HepG2 (cell line): Measurements from ENCODE around the gene CEP131. TPM values are rescaled to one million over a fixed set of nuclear protein-coding genes. Genes with fewer than 3 reads are reported as not detected.
A peak's percentile ranks its signal among the peaks of the same experiment; 100 is the strongest.

Source experiments
- CHD2 ChIP-seq: IDR thresholded peaks from 2 replicates; pipeline ENCODE4 v1.6.1; 2011; ENCODE audit warnings: low read depth, low read length, improper control_type of control experiment
- GATAD1 ChIP-seq: IDR thresholded peaks from 2 replicates; pipeline ENCODE4 v1.6.1; 2016; ENCODE audit warnings: missing genetic modification reagents, missing compliant biosample characterization
- GATAD2A ChIP-seq: IDR thresholded peaks from 2 replicates; pipeline ENCODE4 v1.6.1; 2016
- IRF1 ChIP-seq: sonication (generic); formaldehyde crosslinking; IDR thresholded peaks from 2 replicates; pipeline ENCODE4 v1.4.0; 2020; ENCODE audit warnings: low read depth, mild to moderate bottlenecking, missing genetic modification reagents
- LBX2 ChIP-seq: sonication (generic); formaldehyde crosslinking; IDR thresholded peaks from 2 replicates; pipeline ENCODE4 v1.5.0; 2020; ENCODE audit warnings: missing genetic modification reagents, mild to moderate bottlenecking, borderline replicate concordance
- MEIS1 ChIP-seq: sonication (generic); formaldehyde crosslinking; IDR thresholded peaks from 2 replicates; pipeline ENCODE4 v1.9.0; 2021; ENCODE audit warnings: mild to moderate bottlenecking, missing genetic modification reagents, moderate library complexity, borderline replicate concordance
- NFKBIZ ChIP-seq: IDR thresholded peaks from 2 replicates; pipeline ENCODE4 v1.6.1; 2018; ENCODE audit warnings: missing genetic modification reagents, missing compliant biosample characterization
- NR1H2 ChIP-seq: sonication (generic); formaldehyde crosslinking; IDR thresholded peaks from 2 replicates; pipeline ENCODE4 v1.8.1; 2022; ENCODE audit warnings: low read depth, missing genetic modification reagents, borderline replicate concordance
- SMYD3 ChIP-seq: sonication (generic); formaldehyde crosslinking; IDR thresholded peaks from 2 replicates; pipeline ENCODE4 v1.8.1; 2023; ENCODE audit warnings: mild to moderate bottlenecking, missing genetic modification reagents
- SP4 ChIP-seq: sonication (generic); formaldehyde crosslinking; IDR thresholded peaks from 2 replicates; pipeline ENCODE4 v1.8.1; 2023; ENCODE audit warnings: mild to moderate bottlenecking, missing genetic modification reagents
- ZNF18 ChIP-seq: sonication (generic); formaldehyde crosslinking; IDR thresholded peaks from 2 replicates; pipeline ENCODE4 v1.8.0; 2022; ENCODE audit warnings: mild to moderate bottlenecking, missing genetic modification reagents; ENCODE audit not compliant: insufficient replicate concordance
- ZNF282 ChIP-seq: fragments of 450-650 bp; IDR thresholded peaks from 2 replicates; pipeline ENCODE4 v1.6.1; 2018; ENCODE audit not compliant: partially characterized antibody
- ZNF30 ChIP-seq: sonication (generic); formaldehyde crosslinking; IDR thresholded peaks from 2 replicates; pipeline ENCODE4 v1.5.0; 2020; ENCODE audit warnings: mild to moderate bottlenecking, missing genetic modification reagents
- ZNF335 ChIP-seq: sonication (generic); formaldehyde crosslinking; IDR thresholded peaks from 2 replicates; pipeline ENCODE4 v1.4.0; 2020; ENCODE audit warnings: missing genetic modification reagents
- ZNF414 ChIP-seq: sonication (generic); formaldehyde crosslinking; IDR thresholded peaks from 2 replicates; pipeline ENCODE4 v1.5.0; 2020; ENCODE audit warnings: missing genetic modification reagents
- ZNF609 ChIP-seq: sonication (generic); formaldehyde crosslinking; IDR thresholded peaks from 2 replicates; pipeline ENCODE4 v1.4.0; 2020; ENCODE audit warnings: mild to moderate bottlenecking, missing genetic modification reagents, borderline replicate concordance
- ZNF678 ChIP-seq: sonication (generic); formaldehyde crosslinking; IDR thresholded peaks from 2 replicates; pipeline ENCODE4 v1.4.0; 2020; ENCODE audit warnings: mild to moderate bottlenecking, missing genetic modification reagents
- ZNF75D ChIP-seq: sonication (generic); formaldehyde crosslinking; IDR thresholded peaks from 2 replicates; pipeline ENCODE4 v1.8.1; 2023; ENCODE audit warnings: missing genetic modification reagents, mild to moderate bottlenecking, borderline replicate concordance
- polyA plus RNA-seq, 8 experiments: library from polyadenylated mRNA; depleted of rRNA in 3 of 8; stranded (reverse) in 7 of 8; unstranded in 1 of 8; fragments of >200 nt; fragmentation: Illumina TruSeq in 4 of 8; extraction: Trizol in 4 of 8; gene quantifications; 2 replicates each; pipeline versions ENCODE4 v1.2.1 to v1.2.3, GENCODE V29; 2011 to 2016; ENCODE audit warnings: low read depth in 4 of 8, missing spikeins in 1 of 8, mixed read lengths in 1 of 8; ENCODE audit not compliant: insufficient read depth in 1 of 8
- total RNA-seq, 5 experiments: library from RNA; depleted of rRNA; stranded (reverse); fragments of >200 nt; fragmentation: Illumina TruSeq; extraction: Trizol; gene quantifications; 2 replicates each; pipeline ENCODE4 v1.2.3, GENCODE V29; 2016; ENCODE audit warnings: low read depth in 1 of 5

CEP131 gene
- total and polyA plus RNA-seq, 2 of the 13 experiments (the other 11 are each of a cell fraction or from before 2014, with no cell fraction given): 5.0 to 16.8 TPM

- TF ChIP-seq IRF1 (0 out of 2 replicates have a peak, but pooled peaks have one; percentile 21), ZNF30 (CRISPR knock-in tag) (no peak), ZNF609 (CRISPR knock-in tag) (no peak; the same call in 1 of the 2 replicates), LBX2 (CRISPR knock-in tag) (peak; percentile 68), ZNF18 (CRISPR knock-in tag) (peak; percentile 80), NR1H2 (CRISPR knock-in tag) (no peak; the same call in 1 of the 2 replicates), NFKBIZ (CRISPR knock-in tag) (no peak), ZNF678 (CRISPR knock-in tag) (0 out of 2 replicates have a peak, but pooled peaks have one; percentile 1), ZNF414 (no peak), CHD2 (peak; percentile 78; the same call in 1 of the 2 replicates), MEIS1 (no peak; the same call in 1 of the 2 replicates), GATAD1 (CRISPR knock-in tag) (peak; percentile 93), ZNF335 (0 out of 2 replicates have a peak, but pooled peaks have one; percentile 72), SP4 (CRISPR knock-in tag) (peak; percentile 83; the same call in 1 of the 2 replicates), ZNF75D (no peak), ZNF282 (no peak), GATAD2A (CRISPR knock-in tag) (peak; percentile 8; the same call in 1 of the 2 replicates), SMYD3 (CRISPR knock-in tag) (no peak)
These were observed 16.3 kb upstream of the CEP131 start, which contains the start of the genes NDUFAF8 and TEPSIN (continued) for GRCh38 chr17:81238815-81239713.
